HG02852 (cell line): Measurements from ENCODE around the gene PDGFRB.

Experiments used
- ATAC-seq: cut with Tn5 transposase; IDR thresholded peaks from one replicate; pipeline ENCODE4 v1.9.1; 2021; ENCODE audit warnings: mild to moderate bottlenecking, moderate library complexity; ENCODE audit not compliant: unreplicated experiment

PDGFRB gene

GRCh38 chr5:150133581-150134197 is 22.0 kb downstream of the PDGFRB start:
- no peak for ATAC-seq

DNA sequence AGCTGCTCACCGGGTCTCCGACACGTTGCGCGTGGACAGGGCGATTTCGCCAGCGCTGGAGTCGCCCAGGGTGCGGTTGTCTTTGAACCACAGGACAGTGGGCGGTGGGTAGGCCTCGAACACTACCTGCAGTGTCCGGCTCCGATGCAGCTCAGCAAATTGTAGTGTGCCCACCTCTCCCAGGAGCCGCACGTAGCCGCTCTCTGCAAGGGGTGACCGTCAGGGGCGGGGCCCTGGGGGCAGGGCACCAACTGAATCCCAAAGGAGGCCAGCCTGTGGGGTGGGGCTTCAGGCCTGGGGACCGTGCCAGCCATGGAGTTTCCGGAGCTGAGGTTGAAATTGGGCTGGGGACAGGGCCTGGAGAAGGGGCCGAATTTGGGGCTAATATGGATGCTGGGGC is 22.9 kb downstream of the PDGFRB start:
- ATAC-seq = no peak

GRCh38 chr5:150131978-150132694 is 23.5 kb downstream of the PDGFRB start:
- ATAC-seq = no peak

- no peak for ATAC-seq
These were observed 24.2 kb downstream of the PDGFRB start for GRCh38 chr5:150131461-150131860.

DNA sequence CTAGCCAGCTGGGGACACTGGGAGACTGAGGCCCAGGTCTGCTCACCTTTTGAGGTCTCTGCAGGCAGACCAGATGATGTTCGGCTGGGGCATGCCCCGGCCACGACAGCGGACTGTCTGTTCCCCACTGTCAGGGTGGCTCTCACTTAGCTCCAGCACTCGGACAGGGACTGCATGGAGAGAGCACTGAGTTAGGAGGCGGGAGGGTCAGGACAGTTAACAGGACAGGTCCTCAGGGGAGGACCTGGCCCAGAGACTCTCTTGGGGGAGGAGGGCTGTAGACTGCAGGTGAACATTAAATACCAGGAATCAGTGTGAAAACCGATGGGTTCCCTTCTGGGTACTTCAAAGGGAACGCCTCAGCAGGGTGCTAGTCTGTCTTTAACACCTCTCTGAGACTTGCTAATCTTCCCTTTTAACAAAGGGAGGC is 25.1 kb downstream of the PDGFRB start:
- no peak for ATAC-seq

- ATAC-seq = peak; percentile 54
These were observed 25.7 kb downstream of the PDGFRB start for GRCh38 chr5:150129813-150130492.

DNA sequence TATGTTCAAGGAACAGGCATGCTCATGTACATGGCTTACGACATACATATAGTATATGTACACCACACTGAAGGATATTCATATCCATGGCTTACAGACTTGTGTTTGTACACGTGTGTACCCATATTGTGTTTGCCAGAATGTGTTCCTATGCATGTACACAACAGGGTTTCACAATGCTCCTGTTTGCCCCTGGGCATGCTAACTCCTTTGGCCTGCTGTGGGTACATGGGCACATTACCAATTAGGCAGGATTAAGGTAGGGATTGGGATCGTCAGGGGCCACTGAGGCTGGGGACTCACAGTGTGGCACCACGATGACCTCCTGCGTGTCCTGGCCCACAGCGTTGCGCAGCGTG is 26.2 kb downstream of the PDGFRB start:
- no peak for ATAC-seq

- no peak for ATAC-seq
These were observed 28.8 kb downstream of the PDGFRB start for GRCh38 chr5:150126921-150127265.

- ATAC-seq = no peak
These were observed 29.3 kb downstream of the PDGFRB start for GRCh38 chr5:150126199-150126920.

- ATAC-seq = no peak
These were observed 30.3 kb downstream of the PDGFRB start for GRCh38 chr5:150125334-150125733.

GRCh38 chr5:150124596-150124995 is 31.0 kb downstream of the PDGFRB start:
- no peak for ATAC-seq

DNA sequence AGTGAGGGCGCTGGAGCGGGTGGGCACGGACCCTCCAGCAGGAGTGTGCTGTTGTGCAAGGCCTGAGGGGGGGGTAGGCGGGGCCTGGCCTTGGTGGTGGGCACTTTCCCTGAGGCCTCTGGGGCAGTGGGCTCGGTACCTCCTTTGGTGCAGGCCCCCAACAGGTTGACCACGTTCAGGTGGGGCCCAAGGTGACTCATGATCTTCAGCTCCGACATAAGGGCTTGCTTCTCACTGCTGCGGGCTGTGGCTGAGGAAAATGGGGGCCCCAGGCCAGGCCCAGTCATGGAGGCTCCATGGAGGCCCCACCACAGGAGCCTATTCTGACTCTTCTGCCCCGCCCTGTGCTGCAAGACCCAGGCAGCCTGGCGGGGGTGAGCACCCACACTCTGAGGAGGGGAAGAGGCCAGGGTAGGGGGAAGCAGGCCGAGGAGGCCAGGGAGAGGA is 31.5 kb downstream of the PDGFRB start:
- no peak for ATAC-seq

DNA sequence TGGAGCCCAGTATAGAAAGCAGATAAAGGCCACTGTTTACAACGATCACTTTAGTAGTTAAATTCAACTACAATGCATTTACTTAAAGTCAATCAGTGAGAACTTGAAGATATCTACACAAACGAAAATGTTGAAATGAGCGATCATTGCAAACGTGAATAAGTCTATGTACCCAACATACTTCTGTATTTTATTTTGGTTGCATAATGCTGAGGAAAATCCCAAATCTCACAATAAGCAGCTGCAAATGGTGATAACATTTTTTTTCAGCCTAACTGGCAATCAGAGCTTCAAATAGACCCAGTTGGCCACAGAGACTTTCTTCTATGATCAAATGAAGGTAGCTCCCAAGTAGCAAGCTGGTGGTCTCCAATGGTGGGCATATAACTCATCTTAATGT is 32.1 kb downstream of the PDGFRB start:
- no peak for ATAC-seq

DNA sequence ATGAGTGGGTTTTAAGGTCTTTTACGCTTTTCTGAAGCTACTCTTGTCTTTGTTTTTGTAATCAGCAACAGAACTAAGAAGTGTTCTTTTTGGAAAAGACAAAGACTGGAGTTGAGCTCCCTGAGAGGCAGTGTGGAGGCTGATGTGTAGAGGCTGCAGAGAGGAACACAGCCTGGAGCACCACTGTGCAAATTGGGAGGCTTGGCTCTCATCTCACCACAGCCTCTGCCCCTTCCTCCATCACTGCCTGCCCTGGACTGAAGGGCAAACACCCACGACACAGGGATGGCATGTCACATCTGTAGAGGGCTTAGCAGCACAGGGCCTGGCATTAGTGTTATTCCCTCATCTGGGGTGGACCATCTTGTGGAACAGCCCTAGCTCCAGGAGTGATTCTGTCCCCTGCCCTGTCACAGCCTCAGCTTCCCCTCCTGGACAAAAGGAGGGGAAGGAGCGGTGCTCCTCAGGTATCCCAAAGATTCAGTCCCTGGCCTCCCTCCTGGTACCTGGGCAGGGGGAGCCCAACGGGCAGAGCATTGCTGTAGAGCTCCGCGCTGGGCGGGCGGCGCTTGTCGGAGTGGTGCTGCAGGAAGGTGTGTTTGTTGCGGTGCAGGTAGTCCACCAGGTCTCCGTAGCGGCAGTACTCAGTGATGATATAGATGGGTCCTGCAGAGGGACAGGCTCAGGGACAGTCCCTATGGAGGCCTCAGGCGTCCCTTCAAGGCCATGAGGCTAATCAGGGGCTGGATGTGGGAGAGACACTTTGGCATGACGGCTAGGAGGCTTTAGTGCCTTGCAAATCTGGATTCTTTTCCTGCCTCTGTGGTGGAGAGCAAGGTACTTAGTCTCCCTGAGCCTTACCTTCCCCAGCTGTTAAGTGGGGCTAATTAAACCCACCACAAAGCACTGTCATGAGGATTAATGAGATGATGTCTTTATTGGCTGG is 32.8 kb downstream of the PDGFRB start:
- ATAC-seq = no peak

DNA sequence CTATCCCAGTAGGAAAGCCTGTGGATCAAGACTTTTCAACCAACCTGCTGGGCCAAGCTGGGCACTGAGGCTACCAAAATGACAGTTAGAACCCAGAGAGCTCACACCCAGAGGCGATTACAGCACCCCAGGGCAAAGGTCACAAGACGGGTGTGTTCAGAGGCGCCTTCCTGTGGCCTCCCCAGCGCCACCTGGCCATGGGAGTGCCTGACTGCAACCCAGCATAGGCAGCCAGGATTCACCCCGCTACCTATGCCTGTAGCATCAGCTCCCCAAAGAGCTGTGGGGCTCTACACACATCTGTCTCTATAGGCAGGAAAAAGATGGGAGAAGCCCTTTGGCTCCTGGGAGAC is 33.5 kb downstream of the PDGFRB start:
- peak; percentile 57 for ATAC-seq

GRCh38 chr5:150121448-150122157 is 34.0 kb downstream of the PDGFRB start:
- no peak for ATAC-seq

DNA sequence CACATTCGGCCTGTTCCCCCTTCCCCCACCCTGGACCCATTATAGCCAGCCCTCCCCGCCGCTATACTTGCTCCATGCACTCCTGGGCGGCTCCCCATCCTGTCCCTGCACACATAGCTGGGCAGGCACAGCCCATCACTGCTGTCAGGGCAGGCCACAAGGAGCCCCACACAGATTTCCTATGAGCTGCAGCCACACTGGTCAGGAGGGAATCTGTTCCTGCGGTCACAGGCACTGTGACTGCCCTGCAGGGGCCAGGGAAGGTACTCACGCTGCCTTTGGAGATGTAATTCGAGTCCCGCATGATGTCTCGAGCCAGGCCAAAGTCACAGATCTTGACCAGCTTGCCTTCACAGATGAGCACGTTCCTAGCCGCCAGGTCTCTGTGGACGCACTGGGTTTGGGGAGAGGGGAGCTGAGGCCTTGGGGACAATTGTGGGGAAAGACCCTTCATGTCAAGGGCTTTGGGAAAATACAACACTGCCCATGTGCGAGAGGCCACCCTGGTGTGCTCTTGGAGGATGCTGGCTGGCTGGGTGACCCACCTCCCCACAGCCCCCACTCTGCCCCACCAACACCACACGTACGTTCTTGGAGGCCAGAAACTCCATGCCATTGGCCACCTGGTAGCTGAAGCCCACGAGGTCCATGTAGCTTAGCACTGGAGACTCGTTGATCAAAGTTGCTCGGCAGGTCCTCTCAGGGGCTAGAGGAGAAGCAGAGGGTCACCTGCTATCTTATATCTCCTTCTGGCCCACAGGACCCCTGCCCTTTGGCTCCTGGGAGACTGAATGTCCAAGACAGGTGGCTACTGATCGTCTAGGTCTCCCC is 34.8 kb downstream of the PDGFRB start:
- no peak for ATAC-seq

DNA sequence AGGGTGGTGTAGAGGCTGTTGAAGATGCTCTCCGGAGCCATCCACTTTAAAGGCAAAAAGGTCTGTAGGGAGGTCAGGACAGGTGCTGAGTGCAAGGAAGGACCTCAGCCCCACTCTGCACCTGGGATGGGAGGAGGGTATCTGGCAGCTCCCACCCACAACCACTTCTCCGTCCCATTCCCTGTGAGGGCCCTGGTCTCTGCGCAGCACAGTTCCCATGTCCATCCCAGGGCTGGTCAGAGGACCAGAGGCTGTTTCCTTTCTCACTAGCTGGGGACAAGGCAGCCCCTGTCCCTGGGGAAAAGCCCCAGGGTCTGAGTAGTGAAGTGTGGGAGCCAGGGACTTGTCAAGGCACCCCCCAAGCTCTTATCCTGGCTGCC is 35.6 kb downstream of the PDGFRB start:
- no peak for ATAC-seq

DNA sequence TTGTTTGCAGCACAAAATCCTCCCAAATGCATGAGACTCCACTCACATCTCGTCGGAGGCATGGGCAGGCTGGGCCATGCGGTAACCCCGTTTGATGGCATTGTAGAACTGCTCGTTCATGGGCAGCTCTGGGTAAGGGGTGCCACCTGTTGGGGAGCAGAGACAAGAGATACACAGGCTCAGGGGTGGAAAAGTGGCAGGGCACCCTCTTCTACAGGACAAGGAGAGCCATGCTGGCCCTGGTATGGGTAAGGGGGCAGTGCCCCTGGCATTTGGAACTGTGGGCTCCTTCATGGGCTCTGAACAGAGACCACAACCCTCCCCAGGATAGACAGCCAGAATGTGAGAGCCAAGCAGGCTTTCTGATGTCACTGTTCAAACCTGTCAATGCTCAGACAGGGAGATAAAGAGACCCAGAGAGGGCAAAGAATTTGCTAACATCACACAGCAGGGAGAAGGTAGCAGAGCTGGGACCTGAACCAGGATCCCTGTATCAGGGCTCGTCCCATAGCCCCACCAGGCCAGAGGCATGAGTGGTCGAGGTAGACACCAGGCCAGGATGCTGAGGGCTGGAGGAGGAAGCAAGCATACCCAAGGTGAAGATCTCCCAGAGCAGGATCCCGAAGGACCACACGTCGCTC is 36.1 kb downstream of the PDGFRB start:
- no peak for ATAC-seq
